SIG-M5 treated with dmso at 0.1 percent for 504 hours (cell line): ENCODE measurements around the gene MAP7D1.

ENCODE experiments used
- DNase-seq: peaks from one replicate; lab custom pipeline; 2025; ENCODE audit not compliant: unreplicated experiment; lab: John Stamatoyannopoulos, UW

Gene MAP7D1

DNA sequence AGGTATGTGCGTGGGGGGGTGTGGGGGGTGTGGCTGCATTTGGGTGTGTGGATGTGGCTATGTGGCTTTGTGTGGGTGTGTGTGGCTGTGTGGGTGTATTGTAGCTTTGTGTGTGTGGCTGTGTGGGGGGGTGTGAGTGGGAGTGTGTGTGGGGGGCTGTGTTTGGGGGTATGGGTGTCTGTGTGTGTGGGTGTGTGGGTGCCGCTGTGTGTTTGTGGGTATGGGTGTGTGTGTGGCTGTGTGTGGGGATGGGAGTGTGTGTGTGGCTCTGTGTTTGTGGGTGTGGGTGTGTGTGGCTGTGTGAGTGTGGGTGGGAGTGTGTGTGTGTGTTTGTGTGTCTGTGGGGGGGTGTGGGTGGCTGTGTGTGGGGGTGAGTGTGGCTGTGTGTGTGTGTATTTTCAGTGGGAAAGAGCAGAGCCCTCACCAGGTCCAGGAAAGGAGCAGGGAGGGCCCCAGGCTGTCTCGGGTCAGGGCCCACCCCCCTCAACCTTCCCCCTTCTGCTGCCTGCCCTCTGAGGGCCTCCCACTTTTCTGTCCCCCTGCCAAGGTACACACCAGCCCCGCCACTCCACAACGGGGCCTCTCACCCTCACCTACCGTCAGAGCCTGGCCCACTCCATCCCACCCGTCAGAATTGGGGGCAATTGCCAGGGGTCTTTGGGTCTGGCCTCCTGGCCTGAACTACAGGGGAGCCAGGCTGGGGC lies 29.0 kb upstream of the MAP7D1 start:
- DNase-seq: no peak

DNA sequence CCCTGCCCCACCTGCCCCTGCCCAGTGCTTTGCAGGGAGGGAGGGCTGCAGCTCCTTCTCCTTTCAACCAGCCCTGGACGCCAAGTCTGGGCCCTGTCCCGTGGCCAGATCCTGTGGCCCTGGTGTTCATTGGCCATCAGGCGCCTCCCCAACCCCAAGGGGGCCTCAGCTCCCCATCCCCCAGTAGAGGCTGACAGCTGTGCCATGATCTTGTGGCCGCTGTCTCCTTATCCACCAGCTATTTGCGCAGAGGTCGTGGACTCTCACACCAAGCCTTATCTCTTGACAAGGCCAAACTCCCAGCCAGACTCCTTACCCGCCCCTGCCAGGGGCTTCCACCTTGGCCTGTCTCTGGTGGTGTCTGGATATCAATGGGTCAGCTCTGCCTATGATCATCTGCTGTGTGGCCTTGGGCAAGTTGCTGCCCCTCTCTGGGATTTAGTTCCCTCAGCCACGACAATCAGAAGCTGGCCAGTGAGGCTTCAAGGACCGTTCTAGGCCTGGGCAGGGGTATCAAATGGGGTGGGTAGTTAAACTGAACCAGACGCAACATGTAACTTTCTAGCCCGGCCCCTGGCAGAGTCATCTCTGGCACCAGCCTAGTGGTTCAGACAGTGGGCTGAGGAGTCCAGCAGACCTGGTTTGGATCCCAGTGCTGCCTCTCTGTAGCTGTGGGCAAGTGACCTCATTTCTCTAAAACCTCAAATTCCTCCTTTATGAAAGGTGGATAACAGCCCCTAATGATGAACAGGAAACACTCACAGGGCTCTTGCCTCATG lies 27.6 kb upstream of the MAP7D1 start:
- no peak for DNase-seq

DNA sequence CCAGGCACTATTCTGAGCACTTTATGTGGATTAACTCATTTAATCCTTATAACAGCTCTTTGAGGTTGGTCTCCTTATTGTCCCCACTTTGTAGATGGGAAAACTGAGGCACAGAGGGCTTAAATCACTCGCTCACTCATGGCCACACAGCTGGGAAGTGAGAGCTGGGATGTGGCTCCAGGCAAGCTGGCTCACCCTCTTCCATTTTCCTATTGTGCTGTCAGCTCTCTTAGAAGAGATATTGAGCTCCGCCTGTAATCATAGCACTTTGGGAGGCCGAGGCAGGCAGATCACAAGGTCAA lies 27.1 kb upstream of the MAP7D1 start:
- DNase-seq: no peak

DNA sequence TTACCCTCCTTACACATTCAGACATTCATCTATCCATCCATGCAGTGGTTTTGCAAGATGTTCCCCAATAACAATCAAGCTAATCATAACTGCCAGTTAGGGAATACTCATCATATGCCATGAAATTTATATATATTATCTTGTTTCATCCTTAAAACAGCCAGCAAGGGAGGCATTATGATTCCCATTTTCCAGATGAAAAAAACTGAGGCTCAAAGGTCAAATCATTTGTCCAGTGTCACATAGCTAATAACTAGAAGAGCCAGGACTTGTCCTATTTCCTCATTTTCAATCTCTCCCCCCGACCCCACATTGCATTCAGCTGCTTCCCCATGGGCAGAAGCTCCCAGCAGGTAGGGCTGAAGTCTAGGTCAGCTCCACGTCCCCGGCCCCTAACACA lies 23.9 kb upstream of the MAP7D1 start:
- no peak for DNase-seq

DNA sequence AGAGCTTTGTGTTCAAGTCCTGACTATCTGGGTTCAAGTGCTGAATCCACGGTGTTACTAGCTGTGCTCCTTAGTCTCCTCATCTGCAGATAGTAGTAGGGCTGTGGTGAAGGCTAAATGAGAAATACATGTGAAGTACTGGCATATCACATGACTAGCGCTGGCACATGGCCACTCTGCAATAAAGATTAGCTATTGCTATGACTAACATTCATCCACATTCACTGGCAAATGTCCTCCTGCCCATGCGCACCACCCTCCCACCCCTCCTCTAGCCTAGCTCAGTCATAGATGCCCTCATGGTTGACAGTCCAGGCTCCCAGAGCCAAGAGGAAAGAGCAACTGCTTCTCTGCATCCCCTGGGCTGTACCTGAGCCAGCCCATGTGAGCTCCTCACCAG lies 22.5 kb upstream of the MAP7D1 start:
- no peak for DNase-seq

DNA sequence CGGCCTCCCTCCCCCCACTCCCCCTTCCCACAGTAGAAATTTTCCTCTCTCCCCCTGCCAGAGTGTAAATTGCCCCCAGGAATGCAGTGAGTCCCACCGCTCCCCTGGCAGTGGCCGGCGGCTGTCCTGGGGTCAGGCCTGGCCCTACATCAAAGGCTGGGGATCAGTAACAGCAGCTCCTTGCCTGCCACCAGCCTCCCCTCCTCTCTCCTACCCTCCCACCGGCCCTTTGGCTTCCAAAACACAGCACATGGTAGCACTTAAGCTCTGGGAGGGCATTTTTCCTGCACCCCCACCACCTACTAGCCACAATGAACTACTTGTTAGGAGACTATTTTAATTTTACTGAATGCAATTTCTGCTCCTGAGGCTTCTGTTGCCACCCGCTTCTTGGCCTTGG lies 21.9 kb upstream of the MAP7D1 start:
- DNase-seq: no peak

DNA sequence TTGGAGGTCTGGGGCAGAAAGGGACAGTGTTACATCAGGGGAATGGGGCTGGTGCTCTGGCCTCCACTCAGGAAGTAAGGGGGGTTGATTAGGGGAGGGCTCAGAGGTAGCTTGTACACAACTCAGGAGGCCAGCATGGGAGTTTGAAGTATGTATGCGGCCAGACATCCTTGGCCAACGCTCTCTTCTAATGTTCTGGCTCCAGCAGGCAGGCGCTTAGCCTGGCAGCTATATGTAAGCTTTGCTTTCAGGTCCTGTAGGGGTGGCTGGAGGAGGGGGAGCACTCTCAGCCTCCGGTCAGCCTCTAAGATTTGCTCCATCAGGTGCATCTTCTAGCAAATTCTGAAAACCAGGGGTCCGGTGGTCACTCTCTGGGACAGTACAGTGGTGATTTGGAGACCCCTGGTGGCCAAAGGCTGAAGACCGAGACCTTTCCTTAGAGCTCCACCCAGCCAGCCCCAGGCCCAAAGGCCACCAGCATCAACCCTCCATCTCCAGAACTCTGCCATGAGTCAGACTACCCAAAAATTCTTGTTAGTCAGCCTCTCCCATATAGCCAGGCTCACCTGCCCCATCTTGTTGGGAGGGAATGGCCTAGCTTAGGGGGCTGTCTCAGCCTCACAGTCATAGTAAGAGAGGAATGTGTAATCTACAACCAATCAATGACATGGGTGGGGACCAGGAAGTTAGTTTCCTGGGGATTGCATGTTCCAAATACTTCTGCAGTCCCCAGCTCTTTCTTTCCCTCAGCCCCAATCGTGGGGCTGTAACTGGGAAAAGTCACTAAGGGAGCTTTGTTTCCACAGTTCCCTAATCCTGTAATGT lies 21.2 kb upstream of the MAP7D1 start:
- peak; percentile 29 for DNase-seq

DNA sequence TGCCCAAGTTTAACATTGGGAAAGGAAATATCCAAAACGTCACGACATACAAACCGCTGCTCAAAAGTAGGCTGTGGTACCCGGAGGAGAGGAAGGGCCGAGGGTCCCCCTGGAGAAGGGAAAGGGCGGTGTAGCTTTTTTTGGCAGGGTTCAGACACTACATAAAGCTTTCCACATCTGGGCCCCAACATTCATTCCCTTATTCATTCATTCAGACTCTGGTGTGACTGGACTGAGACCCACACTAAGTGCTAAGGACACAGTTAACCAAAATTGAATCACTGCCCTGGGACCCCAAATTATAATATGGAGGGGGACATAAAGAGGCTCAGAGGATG lies 20.7 kb upstream of the MAP7D1 start:
- DNase-seq: no peak

DNA sequence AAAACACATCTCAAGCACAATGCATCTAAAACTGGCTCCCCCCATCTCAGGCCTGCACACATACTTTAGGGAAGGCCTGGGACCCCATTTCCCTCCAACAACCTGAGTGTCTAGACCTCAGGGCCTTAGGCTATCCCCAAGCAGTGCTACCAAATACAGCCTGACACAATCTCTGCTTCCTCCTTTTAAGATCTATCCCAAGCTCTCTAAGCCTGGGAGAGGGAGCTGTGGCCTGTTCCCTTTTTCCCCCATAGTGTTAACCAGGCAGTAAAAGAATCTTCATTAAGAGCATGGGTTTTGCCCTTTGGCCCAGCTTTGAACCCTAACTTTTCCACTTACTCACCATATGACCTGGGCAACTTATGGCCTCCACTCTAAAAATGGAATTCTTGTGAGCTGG lies 20.2 kb upstream of the MAP7D1 start:
- no peak for DNase-seq

DNA sequence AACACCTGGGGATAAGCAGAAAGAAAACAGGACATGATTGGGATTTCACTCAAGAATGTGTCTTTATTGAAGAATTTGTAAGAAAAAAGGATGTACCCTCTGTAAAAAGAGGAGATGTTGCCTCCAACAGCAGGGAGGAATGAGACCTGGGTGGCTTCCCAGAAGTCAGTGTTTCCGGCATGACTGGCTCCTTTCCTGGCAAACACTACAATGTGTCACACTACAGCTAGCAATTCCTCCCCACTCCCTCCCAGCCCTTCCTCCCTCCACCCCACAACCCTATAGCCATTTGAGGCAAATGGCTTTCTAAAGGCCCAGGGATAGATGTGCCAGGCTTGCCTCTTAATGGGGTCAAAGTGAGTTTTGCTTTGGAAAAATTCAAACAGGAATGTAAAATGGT lies 19.4 kb upstream of the MAP7D1 start:
- DNase-seq: no peak

DNA sequence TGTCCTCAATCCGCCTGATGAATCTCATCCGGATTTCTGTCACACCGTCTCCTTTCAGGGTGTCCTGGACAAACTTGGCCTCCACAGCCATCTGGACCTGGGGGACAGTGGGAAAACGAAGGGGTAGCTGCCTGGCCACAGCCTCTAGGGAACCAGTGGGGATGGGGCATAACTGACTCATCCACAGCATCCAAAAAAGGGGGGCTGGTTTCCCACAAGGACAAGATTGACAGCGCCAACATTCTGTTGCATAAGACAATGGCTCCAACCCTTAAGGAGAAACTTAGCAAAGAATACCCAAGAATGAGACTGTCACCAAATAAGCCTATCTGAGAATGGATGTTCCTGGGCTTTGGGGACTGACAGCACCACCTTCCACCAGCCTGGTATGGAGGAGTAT lies 18.7 kb upstream of the MAP7D1 start:
- DNase-seq: no peak

DNA sequence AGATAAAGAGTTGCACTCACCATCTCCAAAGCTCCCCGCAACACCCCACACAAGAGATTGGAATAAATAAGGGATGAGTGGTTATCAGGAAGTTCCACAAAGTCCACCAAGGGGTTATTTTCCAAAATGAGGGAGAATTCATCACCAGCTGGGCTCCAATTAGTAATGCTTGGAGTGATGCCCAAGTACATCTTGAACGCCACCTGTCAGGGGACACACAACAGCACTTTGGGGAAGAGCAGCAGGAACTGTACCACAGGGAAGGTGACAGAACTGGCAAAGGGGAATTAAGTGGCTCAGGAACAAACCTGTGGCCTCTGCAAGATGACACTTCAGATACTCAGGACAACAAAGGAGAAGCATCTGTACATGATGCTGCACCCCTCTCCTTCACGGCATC lies 18.2 kb upstream of the MAP7D1 start:
- DNase-seq: no peak

DNA sequence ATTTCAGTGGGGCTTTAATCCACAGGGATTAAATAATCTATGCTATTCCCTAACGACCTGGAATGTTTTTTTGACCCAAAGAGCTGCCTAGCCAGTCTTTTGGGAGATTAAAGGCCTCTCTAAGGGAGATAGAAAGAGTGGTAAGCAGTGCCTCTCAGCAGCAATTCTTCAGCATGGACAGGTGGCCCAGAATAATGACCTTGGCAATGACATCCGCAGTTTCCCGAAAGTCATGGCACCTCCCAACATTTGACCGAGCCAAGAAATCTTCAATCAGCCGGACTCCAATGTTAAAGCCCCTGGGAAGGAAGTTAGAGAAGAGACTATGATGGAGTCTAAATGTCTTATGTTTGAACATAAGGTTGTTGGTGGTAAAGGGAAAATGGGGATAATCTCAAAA lies 16.4 kb upstream of the MAP7D1 start:
- no peak for DNase-seq

DNA sequence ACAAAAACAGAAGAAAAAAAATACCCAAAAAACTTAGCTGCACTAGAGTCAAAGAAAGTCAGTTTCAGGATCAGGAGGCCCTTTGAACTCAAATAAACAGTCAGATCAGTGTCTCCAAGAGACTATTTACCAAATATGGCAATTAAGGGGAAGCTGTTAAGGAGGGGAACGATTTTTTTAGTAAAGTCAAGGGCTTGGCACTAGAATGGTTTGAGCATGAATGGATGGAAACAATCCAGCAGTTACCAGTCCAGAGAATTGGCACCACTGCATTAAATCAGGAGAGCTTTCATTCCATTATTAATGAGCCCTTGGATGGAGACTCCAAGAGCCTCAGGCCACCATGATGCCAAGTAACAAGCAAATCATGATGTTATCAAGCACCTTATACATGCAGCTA lies 13.8 kb upstream of the MAP7D1 start:
- DNase-seq: no peak

DNA sequence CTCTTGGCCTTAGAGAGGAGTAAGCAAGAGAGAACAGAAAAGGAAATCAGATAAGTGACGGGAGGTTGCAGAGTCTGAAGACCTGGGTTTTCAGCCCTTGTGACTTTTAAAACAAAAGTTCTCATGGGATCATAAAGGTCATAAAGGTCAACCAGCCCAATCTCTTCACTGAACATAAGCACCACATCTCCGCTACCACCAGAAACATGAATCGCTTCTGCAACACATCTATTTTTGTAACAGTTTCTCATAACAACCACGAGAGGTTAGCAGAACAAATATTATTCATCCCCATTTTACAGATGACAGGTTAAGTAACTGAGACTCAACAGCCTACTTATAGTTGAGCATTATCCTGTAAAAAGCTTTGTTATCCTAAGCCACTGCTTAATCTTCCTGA lies 12.5 kb upstream of the MAP7D1 start:
- no peak for DNase-seq

DNA sequence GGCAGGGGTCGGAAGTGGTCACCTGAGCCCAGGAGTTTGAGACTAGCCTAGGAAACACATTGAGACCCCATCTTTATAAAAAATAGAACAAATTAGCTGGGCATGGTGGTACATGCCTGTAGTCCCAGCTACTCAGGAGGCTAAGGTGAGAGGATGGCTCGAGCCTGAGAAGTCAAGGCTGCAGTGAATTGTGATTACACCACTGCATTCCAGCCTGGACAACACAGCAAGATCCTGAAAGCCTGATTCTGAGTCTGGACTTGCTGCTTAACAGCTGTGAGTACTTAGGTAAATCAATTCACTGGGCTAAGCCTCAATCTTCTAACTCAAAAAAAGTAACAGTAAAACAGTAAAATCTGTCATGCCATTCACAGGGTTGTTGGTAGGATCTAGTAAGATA lies 11.5 kb upstream of the MAP7D1 start:
- DNase-seq: no peak

DNA sequence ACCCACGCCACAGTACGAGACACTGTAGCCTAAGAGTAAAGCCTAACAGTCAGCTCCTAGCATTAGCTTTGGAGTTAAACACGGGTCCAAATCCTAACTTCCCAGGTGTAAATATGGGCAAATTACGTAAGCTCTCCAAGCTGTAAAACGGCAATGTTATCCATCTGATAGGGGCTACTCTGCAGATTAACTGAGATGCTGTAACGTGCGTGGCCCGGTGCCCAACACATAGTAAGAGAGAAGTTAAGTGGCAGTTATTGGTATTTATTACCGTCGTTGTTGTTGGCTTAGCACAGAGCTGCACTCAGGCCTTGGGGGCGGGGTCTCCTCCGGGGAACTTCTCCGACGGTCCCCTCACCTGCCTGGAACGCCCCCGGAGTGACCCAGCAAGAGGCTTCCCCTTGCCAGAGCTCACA lies 7.1 kb upstream of the MAP7D1 start:
- DNase-seq: peak; percentile 52

DNA sequence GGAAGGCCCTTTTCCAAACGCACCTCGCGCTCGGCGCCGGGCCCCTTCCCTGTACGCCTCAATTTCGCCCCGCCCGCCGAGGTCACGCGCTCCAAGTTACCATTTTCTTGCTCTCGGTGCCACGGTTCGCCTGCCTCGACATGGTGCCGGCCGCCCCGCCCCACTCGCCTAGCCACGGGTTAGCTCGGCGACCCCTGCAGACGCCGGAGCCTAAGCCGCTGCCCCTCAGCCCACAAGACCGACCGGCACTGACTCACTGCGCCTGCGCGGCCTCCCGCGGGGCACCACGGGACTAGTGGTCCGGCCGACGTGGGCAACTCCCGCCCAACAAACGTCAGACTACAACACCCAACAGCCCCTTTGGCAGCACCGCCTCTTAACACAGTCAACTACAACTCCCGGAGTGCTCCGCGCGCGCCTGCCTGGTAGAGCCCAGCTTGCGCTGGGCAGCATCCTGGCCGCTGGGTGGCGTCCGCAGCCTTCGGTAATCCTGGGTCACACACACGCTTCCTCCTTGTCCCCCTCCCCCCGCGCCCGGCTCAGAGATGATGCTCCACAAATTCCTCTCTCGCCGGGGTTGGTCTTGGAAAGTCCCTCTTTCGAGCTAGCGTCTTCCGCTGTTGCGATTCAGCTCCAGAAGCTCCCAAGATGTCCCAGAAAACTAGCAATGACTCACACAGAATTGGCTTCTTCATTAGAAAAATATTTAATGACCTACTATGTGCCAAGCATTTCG lies 6.6 kb upstream of the MAP7D1 start, which contains the start of gene TRAPPC3:
TRAPPC3 (minus strand) TSS at position 250 of the 736 bp plus-strand sequence; CDS start at position 142, 108 bp downstream.
- peak; percentile 99 for DNase-seq

DNA sequence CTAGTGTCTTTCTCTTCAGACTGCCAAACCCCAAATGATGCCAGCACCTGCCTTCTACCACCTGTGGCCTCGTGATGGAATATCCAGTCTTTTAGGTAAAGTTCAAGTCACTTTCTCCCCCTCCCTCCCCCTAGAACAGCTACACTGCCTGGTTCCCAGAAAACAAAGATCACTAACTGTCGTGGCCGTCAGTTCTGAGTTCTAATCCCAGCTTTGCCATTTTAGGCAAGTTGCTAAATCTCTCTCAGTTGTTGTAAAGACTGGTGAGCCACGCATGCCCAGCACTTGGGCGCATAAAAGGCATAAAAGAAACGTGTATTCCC lies 6.0 kb upstream of the MAP7D1 start:
- no peak for DNase-seq

DNA sequence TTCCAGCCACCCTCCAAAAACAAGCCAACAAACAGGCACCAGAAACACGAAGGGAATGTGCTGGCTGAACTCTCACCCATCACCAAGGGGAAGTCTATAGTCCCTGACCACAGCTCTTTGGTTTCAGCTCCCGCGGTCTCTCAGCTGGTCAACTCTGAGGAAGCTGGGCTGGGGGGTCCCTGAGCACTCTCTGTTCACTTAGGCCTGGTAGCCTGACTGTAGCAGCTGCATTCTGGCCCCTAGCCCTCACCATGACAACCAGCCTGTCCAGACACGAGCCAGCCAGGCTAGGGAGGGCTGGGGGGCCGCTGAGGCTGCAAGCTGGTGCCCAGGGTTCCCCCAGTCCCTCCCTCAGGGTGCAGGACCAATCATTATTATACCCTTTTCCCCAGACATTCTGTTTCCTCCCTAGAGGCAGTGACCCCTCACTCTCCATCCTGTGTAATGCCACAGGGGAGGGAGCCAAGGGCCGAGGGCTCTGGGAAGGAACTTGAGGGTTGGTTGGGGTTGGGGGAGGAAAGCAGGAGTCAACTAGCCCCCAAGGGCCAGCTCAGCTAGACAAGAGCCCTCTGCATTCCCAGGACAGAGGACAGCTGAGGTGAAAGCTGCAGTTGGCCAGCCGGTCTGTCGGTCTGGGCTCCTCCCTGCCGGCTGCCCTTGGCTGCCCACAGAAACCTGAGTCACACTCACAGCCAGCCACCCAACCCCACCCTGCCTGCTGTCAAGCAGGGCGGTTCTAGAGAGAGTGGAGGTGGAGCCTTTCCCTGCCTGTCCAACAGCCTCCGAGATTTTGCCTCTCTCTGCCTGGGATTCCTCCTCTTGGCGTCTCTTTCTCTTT lies 5.4 kb upstream of the MAP7D1 start:
- DNase-seq: peak; percentile 78
